ENCODE results near the gene TMEM74B. TPM values are rescaled to one million over a fixed set of nuclear protein-coding genes. Genes with fewer than 3 reads are reported as not detected.
A peak's percentile ranks its signal among the peaks of the same experiment; 100 is the strongest.

The TMEM74B gene
- total RNA-seq, 1 experiment from 2014 or later: 8.8 TPM

DNA sequence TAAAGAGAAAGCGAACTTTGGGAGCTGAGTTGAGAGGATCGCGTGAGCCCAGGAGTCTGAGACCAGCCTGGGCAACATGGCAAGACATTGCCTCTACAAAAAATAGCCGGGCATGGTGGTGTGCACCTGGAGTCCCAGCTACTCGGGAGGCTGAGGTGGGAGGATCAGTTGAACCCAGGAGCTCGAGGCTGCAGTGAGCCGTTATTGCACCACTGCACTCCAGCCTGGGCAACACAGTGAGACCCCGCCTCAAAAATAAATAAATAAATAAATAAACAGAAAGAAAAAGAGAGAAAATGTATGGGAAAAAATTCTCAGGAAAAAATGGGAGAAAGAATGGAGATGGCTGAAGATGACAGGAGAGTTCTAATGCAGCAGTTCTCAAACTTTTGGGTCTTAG lies 21.0 kb upstream of the TMEM74B start:
- no peak for DNase-seq (ENCODE audit: low spot score)

DNA sequence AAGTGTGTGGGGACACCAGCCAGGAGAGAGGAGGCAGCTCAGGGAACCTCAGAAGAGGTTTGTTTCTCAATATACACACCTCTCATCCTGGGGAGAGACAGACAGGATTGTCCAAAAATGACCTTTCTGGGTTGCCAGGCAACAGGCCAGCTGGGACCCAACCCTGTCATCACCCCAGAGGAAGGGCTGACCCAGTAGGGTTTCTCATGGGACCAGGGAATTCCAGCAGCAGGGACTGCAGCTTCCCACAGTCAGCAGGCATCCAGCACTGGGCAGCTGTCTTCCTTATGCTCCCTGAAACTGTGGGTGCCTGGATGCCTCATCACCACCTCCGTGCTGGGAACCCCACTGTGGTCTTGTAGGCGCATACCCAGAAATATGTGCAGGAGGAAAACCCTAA lies 19.8 kb upstream of the TMEM74B start:
- DNase-seq (ENCODE audit: low spot score): no peak

DNA sequence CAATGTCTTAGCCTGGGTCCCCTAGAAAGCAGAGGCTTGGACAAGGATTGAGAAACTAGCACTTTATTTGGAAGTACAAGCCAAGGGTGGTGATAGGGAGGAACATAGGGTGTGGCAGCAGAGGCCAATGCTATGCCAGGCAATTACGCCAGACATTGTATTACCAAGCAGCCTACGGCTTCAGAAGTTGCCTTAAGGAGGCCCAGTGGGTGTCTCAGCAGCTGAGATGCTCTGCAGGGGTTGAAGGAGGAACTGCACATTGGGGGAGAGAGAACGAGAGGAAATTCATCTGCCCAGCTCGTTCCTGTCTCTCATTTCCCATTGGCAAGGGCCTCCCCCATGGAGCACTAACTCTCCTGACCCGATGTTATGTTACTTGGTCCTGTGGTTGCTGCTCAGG lies 19.3 kb upstream of the TMEM74B start:
- no peak for DNase-seq (ENCODE audit: low spot score)

DNA sequence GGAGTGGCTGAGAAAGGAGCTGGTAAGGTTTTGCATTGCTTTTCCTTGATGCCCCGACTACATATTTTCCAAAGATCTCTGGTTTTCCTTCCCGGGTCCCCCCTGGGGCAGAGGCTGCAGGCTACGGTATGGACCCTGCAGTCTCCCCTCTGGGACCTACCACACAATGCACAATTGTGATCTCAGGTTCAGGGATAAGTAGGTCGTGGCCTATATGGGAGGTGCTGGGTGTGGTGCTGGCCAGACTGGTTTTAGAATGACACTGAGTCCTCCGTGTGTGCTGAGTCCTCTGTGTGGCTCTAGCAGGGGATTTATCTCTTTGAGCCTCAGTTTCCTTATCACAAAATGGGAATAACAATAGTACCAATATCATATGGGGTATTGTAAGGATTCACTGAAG lies 18.8 kb upstream of the TMEM74B start:
- no peak for DNase-seq (ENCODE audit: low spot score)

DNA sequence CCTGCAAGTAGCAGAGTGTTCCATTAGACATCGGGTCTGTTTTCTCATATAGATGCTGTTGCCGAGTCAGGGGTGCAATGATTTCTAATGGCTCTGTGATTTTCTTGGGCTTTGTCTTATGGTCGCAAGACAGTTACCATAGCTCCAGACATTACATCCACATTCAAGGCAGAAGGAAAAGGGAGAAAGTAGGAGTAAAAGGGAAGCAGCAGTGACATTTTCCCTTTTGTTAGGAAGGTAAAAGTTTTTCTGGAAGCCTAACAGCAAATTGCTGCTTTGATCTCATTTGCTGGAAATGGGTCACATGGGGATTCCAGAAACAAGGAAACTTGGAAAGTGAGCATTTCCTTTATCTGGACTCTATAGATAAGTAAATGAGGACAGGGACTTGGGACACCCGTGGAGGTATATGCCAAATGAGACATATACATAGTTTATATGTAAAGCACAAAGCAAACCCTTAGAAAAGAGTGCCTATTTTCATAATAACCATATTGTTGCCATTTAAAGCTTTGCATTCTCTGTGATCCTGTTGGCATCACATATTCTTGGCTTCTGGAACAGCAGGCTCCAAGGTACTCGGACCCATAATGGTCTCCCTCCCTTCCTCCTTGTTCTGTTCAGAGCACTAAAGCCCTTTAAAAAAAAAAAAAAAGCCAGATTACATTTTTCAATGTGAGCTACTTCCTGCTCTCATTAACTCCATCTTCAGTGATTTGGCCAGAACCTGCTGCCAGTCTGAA lies 18.2 kb upstream of the TMEM74B start, which contains the start of gene C20orf202:
Gene C20orf202 (plus strand): TSS at position 693 of the 743 bp plus-strand sequence. CDS start 132 bp downstream, outside the sequence.
- no peak for DNase-seq (ENCODE audit: low spot score)

DNA sequence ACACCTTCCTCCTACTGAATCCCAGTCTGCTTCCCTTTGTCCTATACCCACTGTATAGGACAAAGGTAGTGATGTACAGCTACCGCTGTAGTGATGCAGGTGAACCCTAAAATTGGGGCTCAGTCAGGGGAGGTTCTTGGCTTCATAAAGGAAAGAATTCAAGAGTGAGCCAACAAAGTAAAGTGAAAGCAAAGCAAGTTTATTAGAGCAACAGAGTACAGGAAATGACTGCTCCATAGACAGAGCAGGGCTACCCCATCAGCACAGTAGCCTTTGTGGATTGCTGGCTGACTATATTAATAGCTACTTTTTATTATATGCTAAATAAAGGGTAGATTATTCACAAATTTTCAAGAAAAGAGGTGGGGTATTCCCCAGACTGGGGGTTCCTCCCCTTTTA lies 15.2 kb upstream of the TMEM74B start:
- no peak for DNase-seq (ENCODE audit: low spot score)

DNA sequence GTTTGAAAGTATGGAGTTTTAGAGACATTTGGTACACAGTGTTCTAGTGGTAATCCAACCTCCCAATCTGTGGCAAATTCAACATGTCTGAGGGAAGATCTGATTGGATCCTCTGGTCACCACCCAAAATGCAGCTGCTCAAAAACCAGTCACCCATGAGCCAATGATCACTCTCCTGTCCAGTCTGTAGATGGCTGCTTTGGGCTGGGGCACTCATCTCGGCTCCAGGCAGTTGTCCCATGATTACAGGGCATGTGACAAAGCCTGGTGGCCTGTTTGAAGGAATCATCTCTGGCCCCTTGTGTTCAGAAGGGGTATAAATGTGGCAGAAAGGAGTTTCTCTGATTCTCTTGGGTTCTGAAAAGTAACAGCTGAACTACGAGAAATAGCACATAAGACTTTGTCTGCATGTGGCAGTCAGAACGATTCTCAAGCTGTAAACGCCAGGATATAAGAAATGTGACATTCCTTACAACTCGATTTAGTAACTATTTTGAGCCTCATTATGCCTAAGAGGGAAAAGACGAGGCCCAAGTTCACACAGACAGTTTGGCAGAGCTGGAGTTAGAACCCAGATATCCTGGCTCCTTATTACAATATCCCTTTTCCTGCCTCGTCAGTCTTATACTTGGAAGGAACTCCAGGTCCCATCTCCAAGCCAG lies 14.6 kb upstream of the TMEM74B start:
- DNase-seq (ENCODE audit: low spot score): no peak

DNA sequence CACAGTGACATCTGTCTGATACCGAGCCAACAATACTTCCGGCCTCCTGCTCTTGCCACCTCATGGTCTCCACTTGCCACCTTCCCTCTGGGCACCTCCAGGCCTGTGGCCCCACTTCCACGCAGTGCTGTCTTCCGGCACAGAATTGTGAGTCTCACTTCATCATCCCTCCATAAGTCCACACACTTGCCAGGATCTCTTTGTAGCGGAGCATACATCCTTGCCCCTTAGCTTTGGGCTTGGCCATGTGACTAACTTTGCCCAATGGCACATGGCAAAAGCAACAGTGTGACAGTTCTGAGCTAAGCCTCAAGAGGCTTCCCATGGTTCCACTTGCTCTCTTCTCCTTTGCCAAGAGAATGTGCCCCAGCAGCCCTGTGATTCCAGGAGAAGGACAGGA lies 14.0 kb upstream of the TMEM74B start:
- DNase-seq (ENCODE audit: low spot score): no peak

DNA sequence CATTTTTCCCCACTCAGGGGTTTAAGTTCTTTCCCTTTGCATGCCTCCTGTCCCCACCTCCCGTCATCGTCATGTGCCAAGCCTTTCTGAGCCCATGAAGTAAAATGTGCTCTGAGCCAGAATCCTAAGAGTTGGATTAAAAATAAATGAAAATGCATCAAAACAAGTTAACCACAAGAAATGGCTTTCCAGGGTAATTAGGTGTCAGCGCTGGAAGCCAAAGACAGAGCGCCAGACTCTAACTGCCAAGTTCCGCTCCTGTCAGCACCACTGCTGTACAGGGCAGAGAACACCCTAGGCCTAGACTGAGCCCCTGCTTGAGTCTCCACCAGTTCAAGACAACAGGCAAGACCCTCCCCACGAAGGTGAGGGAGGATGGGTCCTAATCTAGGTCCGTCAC lies 13.0 kb upstream of the TMEM74B start:
- DNase-seq (ENCODE audit: low spot score): no peak

DNA sequence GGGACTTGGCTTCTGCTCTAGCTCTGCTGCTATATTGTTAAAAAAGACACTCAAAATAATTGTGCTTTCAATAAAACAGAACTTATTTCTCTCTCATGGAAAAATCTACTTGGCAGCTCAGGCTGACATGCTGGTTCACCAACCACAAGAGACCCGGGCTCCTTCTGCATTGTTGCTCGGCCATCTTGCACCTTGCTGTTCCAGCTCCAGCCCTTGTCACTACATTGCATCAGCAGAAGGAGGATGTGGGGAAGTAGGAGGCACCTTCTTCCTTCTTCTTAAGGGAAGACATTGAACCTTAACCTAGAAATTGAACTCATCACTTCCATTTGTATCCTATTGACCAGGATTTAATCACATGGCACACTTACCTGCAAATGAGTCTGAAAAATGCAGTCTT lies 11.9 kb upstream of the TMEM74B start:
- DNase-seq (ENCODE audit: low spot score): no peak

DNA sequence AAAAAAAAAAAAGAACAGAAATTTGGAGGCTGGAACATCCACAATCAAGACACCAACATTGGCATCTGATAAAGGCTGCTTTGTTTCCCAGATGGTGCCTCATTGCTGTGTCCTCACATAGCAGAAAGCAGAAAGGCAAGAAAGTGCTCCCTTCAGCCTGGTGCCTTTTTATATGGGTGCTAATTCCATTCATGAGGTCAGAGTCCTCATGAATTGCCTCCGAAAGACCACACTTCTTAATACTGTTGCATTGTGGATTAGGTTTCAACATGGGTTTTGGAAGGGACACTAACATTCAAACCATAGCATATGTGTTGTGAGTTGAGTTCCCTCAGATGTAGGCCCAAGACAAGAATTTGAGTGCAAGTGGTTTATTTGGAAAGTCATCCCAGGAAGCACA lies 10.4 kb upstream of the TMEM74B start:
- no peak for DNase-seq (ENCODE audit: low spot score)

DNA sequence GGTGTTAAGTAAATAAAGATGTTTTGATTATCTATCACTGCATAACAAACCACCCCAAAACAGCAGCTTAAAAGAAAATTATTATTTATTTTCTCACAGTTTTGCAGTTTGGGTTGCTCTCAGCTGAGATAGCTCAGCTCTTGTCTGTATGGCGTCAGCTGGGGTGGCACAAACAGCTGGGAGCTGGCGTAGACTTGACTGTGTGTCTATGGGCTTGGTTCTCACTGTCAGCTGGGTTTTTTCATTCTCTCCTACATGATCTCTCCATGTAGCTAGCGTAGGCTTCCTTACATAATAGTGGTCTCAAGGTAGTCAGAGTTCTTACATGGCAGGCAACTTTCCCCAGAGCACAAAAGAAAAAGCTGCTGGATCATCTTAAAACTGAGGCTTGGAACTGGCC lies 6.5 kb upstream of the TMEM74B start:
- DNase-seq (ENCODE audit: low spot score): no peak

DNA sequence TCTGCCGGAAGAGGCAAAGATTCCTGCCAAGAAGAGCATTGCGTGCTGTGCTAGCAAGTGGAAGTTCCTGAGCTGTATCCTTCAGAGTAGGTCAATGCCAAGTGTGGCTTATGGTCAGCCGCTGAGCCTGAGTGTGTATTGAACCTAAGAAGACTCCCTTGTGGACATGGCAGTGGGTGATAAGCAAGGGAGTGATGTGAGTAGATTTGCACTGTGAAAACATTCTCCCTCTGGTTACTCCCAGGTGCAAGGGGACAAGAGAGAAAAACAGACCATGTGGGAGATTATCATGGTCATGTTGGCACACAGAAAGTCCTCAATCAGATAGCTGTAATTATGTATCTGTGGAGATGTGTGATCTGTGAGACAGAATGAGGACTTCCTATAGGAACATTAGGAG lies 6.1 kb upstream of the TMEM74B start:
- no peak for DNase-seq (ENCODE audit: low spot score)

DNA sequence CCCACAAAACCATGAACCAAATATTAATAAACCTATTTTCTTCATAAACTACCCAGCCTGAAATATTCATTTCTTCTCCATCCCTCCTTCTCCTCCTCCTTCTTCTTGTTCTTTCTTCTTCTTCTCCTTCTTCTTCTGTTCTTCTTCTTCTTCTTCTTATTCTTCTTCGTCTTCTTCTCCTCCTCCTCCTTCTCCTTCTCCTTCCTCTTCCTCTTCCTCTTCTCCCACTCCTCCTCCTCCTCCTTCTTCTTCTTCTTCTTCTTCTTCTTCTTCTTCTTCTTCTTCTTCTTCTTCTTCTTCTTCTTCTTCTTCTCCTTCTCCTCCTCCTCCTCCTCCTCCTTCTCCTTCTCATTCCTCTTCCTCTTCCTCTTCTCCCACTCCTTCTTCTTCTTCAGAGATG lies 5.0 kb upstream of the TMEM74B start:
- no peak for DNase-seq (ENCODE audit: low spot score)

DNA sequence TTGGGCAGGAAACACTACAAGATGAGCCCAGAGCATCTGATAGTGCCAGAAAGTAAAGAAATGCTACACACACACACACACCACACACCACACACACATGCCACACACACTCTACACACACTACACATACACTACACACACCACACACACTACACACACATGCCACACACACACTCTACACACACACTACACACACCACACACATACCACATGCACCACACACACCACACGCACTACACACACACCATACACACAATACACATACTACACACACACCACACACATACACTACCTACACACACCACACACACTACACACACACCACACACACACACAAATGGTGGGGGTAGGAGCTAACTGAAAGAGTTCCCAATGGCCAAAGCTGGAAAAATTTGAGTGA lies 3.6 kb upstream of the TMEM74B start:
- DNase-seq (ENCODE audit: low spot score): no peak

DNA sequence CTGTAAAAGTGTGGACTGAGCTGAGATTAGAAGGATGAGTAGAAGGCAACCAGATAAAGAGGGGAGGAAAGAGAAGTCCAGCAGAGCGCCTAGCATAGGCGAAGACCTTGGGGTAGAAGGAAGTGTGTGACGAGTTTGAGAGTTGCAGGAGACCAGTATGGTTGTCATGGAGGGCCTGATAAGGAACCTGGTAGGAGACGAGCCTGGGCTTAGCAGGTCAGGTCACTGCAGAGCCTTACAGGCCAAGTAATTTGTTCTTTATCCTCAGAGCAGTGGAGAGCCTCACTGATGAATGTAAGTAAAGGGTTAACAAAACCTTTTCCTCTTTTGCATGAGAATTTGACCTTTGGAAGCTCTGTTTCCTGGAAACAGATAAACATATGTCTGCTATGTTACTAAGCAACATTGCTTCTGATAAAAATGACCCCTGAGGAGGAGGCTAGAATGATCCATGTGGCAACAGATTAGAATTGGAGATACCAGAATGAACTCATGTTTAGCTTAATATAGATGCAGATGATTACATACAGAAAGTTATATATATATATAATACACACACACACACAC lies 2.9 kb upstream of the TMEM74B start:
- DNase-seq (ENCODE audit: low spot score): peak; percentile 74

DNA sequence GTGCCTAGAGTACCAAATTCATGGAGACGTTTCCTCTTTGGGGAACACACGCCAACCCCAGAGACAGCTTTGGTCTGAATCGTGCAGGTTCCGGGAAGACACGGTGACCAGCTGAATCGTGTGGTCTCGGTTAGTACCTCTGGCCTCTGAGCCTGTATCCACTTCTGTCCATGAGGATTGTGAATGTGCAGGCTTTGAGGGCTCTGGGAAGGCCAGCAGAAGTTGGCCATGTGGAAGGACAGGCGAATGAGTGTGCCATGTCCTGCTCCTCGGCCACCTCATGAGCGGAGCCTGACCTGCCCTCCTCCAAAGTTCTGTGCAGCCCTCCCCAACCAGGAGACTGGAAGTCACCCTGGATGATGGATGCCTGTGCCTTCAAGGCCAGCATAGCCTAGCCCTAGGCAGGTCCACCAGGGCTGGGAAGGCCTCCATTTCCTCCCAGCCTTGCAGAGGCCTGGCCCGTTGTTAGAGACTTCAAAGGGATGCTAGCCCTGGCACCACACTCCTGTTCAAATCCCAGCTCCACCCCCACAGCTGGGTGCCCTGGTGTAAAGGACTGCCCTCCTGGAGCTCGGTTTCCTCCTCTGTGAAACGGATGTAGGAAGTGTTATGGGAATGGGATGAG lies 1.7 kb upstream of the TMEM74B start:
- peak; percentile 26 for DNase-seq (ENCODE audit: low spot score)

DNA sequence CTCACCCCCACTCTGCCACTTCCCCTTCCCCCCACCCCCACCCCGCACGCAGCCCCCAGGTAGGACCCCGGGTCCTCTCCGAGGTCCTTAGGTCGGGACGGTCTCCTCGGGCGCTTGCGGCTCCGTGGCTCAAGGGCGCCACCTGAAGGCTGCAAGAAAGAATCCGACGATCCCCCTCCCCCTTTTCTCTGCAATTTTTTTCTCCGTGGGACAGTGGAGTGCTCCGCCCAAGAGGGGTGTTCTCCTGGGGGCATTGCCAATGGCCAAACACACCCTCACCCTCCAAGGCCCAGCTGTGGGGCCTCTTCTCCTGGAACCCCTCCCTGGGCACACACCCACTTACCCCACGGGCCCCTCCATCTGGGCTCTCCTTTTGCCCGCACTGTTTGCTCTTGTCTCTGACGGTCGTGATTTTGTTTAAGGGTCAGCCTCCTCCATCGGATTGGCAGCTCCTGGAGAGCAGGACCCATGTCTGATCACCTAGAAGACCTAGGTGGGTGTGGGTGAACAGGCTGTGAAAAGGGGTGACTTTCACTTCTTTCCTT lies 1.1 kb upstream of the TMEM74B start:
- DNase-seq (ENCODE audit: low spot score): peak; percentile 49

DNA sequence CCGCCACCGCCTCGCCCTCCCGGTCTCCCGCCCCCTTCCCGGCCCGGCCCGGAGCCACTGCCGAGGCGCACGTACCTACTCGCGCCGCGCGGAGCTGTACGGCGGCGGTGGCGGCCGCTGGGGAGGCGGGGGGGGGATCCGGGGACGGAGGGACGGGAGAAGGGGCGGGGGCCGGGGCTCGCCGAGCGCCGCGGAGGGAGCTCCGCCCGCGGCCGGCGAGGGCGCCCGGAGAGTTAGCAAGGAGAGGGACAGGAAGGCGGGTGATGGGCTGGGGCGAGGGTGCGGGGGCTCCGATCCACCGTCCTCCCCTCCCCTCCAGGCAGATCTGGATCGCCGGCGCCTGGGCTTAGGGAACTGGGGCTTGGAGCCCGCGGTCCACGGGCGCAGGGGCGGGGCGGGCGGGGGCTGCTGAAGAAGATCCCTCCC lies 548 bp upstream of the TMEM74B start:
- peak; percentile 7 for DNase-seq (ENCODE audit: low spot score)

DNA sequence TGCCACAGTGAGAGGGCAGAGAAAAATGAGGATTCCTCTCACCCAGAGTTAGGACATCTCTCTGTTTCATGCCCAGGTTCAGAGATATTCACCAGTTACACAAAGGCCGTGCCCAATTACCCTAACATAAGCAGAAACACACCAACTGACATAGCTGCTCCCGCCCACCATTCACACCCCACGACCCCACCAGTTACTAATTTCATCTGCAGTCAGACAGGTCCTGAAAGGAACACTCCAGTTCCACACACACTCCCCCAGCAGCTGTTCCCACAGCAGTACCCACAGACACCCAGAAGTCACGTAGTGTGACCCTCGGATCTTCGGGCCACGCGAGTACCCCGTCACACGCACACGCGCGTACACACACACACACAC lies 532 bp downstream of the TMEM74B start:
- no peak for DNase-seq (ENCODE audit: low spot score)

DNA sequence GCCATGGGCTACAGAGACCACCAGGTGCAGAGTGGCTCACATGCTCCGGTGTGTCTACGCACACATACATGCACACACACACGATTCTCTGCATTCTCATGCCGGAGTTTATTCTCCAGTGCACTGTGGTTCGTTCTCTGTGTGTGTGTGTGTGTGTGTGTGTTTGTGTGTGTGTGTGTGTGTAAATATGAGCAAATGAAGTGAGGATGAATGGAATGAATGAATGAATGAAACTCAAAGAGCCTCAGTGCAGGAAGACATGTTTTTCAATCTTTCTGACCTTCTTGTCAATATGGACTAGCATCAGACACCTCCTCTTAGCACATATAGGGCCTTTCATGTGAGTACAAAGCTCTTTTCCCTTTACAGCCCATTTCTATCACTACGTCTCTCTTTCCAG lies 1.6 kb downstream of the TMEM74B start:
- no peak for DNase-seq (ENCODE audit: low spot score)

DNA sequence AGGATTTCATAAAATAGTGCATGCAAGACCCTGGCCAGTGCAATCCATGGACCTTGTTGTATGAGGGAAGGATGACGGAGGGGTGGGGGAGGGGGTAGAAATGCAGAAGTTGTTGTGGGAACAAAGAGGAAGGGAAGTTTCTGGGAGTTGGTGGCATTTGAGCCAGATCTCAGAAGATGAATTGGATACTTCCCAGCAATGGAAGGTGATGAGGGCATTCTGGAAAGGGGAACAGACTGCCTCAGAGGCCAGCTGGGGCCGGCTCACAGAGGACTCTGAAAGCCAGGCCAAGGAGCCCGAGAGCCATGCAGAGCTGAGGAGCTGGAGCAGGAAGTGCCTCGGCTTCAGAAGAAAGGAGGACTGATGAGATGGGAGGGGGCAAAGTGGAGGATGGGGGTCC lies 2.7 kb downstream of the TMEM74B start:
- DNase-seq (ENCODE audit: low spot score): no peak

All from HT-29 (cell line).